Measurements from ENCODE around the gene ETHE1. TPM values are rescaled to one million over a fixed set of nuclear protein-coding genes. Genes with fewer than 3 reads are reported as not detected.

The ETHE1 gene
- total RNA-seq, 1 experiment from 2014 or later: 28.3 TPM

GRCh38 chr19:43489310-43489709 is 37.7 kb downstream of the ETHE1 start:
- no peak for DNase-seq (ENCODE audit: low read depth)

DNA sequence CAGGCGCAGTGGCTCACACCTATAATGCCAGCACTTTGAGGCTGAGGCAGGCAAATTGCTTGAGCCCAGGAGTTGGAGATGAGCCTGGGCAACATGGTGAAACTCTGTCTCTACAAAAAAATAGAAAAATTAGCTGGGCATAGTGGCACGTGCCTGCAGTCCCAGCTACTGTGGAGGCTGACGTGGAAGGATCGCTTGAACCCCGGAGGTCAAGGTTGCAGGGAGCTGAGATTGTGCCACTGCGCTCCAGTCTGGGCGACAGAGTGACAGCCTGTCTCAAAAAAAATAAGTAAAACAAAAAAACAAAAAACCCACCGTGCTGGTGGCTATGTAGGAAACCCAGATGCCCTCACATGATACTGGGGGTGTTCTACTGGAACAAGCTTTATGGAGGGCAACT is 38.8 kb downstream of the ETHE1 start:
- DNase-seq (ENCODE audit: low read depth): no peak

GRCh38 chr19:43486412-43486811 is 40.6 kb downstream of the ETHE1 start:
- no peak for DNase-seq (ENCODE audit: low read depth)

DNA sequence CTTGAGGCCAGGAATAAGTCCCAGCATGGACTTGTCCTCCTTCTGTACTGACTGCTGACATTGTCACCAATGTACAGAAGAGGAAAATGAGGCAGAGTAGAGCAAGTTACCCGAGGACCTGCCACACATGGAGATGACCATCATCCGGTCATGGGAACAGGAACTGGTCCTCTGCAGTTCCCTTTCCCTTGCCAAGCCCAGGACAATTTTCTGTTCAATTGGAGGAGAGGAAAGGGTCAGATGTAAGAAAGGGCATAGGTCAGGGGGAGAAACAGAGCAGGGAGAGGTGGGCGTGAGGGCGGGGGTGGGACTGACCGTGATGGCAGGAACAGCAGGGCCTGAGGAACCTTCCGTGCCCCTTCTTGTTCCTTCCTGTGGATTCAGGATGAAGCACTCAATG is 41.0 kb downstream of the ETHE1 start:
- DNase-seq (ENCODE audit: low read depth): no peak

- no peak for DNase-seq (ENCODE audit: low read depth)
These were observed 43.7 kb downstream of the ETHE1 start for GRCh38 chr19:43483281-43483680.

GRCh38 chr19:43482193-43482592 is 44.8 kb downstream of the ETHE1 start:
- DNase-seq (ENCODE audit: low read depth): no peak

- DNase-seq (ENCODE audit: low read depth): no peak
These were observed 45.3 kb downstream of the ETHE1 start for GRCh38 chr19:43481701-43482100.

GRCh38 chr19:43480574-43480973 is 46.4 kb downstream of the ETHE1 start:
- no peak for DNase-seq (ENCODE audit: low read depth)

DNA sequence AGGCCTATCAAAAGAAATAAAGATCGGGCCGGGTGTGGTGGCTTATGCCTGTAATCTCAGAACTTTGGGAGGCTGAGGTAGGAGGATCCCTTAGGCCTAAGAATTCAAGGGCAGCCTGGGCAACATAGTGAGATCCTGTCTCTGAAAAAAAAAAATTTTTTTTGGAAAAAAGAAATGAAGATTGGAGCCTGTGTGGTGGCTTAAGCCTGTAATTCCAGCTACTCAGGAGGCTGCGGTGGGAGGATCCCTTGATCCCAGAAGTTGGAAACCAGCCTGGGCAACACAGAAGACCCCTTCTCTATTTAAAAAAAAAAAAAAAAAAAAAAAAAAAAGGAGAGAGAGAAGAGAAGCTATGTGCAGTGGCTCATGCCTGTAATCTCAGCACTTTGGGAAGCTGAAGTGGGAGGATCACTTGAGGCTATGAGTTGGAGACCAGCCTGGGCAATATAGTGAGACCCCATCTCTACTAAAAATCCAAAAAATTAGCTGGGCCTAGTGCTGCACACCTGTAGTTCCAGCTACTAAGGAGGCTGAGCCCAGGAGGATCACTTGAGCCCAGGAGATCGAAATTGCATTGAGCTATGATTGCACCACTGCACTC is 46.9 kb downstream of the ETHE1 start:
- no peak for DNase-seq (ENCODE audit: low read depth)

DNA sequence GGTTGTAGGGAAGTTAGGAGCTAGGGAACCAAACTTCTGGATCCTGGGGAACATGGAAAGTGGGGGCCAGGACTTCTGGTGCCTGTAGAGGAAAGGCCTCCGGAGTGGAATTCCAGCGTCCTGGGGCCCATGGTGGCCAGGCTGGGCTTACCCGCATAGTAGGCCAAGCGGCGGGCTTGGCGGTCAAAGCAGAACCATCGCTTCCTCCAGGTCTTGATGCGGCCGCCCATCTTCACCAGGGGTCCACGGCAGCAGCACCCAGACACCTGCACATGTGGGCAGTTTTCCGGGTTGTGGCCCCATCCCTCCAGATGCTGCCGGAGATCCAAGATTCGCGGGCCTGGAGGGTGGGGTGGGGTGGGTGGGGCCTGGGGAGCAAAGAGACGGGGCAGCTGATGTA is 47.8 kb downstream of the ETHE1 start:
- DNase-seq (ENCODE audit: low read depth): no peak

- DNase-seq (ENCODE audit: low read depth): no peak
These were observed 48.7 kb downstream of the ETHE1 start for GRCh38 chr19:43478323-43478722.

DNA sequence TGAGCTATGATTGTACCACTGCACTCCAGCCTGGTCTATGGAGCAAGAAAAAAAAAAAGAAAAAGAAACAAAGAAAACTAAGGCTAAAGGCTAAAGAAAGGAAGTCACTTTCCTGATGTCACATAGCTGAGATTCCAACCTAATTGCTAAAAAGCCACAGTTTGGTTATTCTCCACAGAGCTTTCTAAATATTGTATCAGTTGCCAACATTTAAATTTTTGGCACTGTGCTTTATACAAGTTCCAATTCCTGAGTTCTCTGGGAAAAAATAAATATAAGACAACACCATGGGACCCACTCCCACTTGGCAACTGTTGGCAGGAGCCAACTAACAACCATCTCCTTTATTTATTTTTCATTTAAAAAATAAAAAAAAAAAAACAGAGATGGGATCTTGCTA is 50.4 kb downstream of the ETHE1 start:
- DNase-seq (ENCODE audit: low read depth): peak; percentile 95

DNA sequence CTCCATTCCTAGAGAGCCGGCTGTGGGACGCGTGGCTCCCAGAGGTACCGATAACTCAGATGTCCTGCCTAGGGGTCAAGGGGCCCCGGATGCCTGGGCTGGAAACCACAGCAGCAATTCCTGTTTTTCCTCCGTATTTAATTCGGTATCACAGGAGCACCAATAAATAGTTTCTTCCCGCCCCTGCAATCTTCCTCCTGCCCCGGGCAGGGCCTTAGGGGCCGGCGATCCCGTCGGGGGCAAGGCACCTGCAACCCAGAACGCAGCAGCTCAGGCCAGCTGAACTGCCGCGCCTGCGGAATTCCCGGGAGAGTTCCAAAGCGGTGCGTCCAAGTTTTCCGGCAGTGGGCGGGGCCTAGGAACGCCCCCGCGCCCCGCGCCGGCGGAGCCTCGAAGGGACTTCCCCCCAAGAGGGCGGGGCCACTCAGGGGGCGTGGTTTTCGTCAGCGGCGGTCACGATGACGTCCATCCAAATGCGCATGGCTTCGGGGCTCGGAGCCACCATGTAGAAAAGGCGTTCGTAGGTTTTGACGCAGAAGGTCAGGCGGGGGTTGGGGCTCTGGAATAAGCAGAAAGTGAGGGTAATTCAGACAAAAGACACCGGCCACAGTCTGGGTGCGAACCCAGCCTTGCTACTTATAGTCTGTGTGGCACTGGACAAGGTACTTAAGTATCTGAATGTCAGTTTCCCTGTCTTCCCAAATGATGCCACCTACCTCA is 51.9 kb downstream of the ETHE1 start:
- peak; percentile 67 for DNase-seq (ENCODE audit: low read depth)

- DNase-seq (ENCODE audit: low read depth): no peak
These were observed 52.5 kb downstream of the ETHE1 start for GRCh38 chr19:43474487-43474886.

DNA sequence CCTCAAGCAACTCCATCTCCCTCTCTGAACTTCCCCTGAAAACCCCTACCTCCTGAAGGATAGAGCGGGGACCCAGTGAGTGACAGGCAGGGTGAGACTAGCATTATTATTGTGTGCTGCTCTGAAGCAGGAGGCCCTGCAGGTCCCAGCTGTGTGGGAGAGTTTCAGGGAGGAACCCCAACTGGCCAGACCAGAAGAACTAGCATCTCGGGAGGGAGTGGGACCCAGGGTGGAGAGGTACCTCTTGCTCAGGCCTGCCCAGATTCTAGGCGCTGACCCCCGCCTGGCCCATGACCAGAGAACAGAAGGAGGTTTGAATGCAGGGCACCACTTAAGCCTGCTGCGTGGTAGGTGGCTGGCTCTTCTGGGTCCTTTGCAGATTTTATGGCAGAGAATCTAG is 55.9 kb downstream of the ETHE1 start:
- no peak for DNase-seq (ENCODE audit: low read depth)

DNA sequence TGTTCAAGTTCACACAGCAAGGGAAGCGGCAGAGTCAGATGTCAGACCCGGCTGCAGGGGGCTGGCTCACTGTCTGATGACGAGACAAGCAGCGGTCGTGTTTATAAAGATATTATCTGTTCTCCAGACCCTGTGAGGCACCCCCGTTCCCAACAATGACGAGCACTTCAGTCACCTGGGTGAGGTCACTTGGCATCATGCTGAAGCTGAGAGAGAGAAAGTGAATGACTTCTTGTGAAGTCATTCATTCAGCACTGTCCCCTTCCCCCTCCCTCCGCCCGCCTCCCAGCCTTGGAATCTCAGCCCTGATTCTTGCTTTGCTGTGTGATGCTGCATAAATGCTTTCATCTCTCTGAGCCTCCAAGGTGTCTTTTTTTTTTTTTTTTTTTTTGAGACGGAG is 56.7 kb downstream of the ETHE1 start:
- peak; percentile 91 for DNase-seq (ENCODE audit: low read depth)

DNA sequence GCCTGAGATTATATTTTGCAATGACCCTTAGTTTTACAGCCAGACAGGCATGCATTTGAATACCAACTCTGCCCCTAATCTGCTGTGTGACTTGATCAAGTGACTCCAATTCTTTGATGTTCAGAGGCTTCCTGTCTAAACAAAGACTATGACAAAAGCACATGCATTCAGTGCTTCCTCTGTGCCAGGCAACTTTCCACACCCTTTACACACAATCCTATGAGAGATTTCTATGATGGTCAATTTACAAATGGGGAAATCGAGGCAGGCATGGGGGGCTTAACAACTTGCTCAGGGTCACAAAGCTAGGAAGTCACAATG is 57.9 kb downstream of the ETHE1 start:
- DNase-seq (ENCODE audit: low read depth): peak; percentile 45

DNA sequence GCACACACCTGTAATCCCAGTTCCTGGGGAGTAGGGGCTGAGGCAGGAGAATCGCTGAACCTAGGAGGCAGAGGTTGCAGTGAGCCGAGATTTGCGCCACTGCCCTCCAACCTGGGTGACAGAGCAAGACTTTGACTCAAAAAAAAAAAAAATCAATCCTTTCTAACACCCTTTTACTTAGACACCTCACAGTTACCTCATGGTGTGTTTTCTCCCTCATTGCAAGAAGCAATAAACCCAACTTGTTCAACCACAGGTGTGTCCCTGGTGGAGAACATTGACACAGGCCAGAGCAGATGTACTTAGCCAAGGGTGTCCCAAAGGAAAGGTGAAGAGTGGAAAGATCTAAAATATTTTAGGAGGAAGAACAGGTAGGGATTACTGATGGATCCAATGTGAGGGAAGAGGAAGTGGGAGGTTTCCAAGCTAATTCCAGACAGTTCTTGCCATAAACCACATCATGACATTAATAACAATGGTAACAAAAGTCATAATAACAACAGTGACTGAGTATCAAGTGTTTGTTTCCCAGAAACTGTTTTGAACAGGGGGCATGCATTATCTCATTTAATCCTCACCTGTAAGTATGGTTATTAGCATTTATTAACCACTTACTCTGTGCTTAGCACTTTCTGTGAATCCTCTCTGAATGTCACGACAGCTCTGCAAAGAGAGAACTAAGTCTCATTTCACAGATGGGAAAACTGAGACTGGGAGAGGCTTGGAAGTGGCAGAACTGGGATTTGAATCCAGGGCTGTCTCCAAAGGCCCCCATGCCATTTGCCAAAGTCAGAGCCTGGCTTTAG is 58.4 kb downstream of the ETHE1 start:
- DNase-seq (ENCODE audit: low read depth): peak; percentile 47

DNA sequence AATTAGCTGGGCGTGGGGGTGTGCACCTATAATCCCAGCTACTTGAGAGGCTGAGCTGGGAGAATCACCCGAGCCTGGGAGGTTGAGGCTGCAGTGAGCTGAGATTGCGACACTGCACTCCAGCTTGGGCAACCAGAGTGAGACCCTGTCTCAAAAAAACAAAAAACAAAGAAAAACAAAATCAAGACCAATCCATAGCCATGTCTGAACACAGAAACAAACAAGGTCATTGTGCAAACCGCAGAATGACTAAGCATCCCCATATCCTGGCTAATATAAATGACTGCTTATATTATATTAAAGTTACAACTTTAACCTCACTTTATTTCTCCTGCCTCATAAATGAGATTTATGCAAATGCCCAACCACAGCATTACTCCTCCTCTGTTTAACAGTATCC is 59.3 kb downstream of the ETHE1 start:
- DNase-seq (ENCODE audit: low read depth): peak; percentile 85

GRCh38 chr19:43467276-43467675 is 59.7 kb downstream of the ETHE1 start:
- DNase-seq (ENCODE audit: low read depth): no peak

DNA sequence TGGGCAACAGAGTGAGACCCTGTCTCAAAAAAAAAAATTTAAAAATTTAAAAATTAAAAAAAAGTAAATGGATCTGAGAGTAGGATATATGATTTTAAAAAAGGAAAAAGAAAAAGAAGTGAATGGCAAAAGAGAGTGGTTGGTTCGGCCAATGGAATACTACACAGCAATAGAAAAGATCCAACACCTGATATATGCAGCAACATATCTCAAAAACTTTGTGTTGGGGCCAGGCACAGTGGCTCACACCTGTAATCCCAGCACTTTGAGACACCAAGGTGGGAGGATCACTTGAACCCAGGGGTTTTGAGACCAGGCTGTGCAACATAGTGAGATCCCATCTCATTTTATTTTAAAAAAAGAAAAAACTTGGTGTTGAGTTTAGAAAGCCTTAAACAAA is 60.2 kb downstream of the ETHE1 start:
- DNase-seq (ENCODE audit: low read depth): no peak

DNA sequence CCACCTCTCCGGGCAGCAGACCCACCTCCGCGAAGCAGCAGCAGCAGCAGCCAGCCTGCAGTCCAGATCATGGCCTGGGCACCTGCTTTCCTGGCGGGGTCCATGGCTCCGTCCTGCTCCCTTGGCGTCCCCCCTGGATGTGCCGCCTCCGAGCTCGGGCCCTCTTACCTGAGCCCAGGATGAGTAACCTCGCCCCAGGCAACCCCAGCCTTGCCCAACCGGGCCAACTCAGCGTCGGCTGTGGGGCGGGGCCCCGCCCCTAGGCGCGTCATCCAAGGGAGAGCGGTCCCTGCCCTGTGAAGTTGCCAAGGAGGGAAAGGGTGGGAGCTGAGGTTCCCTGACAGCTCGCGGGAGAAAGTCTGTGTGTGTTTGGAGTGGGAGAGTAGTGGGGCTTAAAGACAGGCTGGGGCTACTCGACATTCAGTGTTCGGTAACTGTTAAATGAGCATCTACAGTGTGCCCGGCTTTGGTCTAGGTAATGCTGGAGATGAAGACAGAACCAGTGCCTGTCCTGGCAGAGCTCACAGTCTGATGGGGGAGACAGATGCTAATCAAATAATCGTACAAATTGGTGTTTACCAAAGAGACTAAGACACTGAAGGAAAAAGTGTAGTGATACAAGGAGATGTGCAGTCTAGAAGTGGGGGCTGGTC is 61.4 kb downstream of the ETHE1 start, which contains the start of gene LYPD3:
Gene LYPD3, minus strand, starts transcription at position 141 of the 653 bp plus-strand sequence. Its CDS starts 37 bp downstream, at position 104.
- peak; percentile 74 for DNase-seq (ENCODE audit: low read depth)

All from M059J (cell line).